HPDE6-E6E7 (cell line): ENCODE results near the gene AK3.
A peak's percentile ranks its signal among the peaks of the same experiment; 100 is the strongest.

Experiments used
- DNase-seq: peaks from one replicate; pipeline ENCODE4 v3.0.0; 2011; ENCODE audit warnings: missing footprints; ENCODE audit errors: extremely low spot score

The AK3 gene

GRCh38 chr9:4706021-4706420 is 35.0 kb downstream of the AK3 start:
- no peak for DNase-seq

- DNase-seq = no peak
Observed at GRCh38 chr9:4704129-4704528, 36.9 kb downstream of the AK3 start.

GRCh38 chr9:4701526-4701925 is 39.5 kb downstream of the AK3 start:
- DNase-seq = no peak

GRCh38 chr9:4700932-4701331 is 40.1 kb downstream of the AK3 start:
- DNase-seq = no peak

- DNase-seq = no peak
Observed at GRCh38 chr9:4700091-4700490, 40.9 kb downstream of the AK3 start.

GRCh38 chr9:4691795-4692194 is 49.2 kb downstream of the AK3 start:
- DNase-seq = no peak

- DNase-seq = no peak
Observed at GRCh38 chr9:4690144-4690543, 50.9 kb downstream of the AK3 start.

GRCh38 chr9:4689687-4690104 is 51.3 kb downstream of the AK3 start:
- DNase-seq = no peak

GRCh38 chr9:4689021-4689420 is 52.0 kb downstream of the AK3 start:
- no peak for DNase-seq

- no peak for DNase-seq
Observed at GRCh38 chr9:4686584-4686983, 54.4 kb downstream of the AK3 start.

- no peak for DNase-seq
Observed at GRCh38 chr9:4686112-4686511, 54.9 kb downstream of the AK3 start.

- no peak for DNase-seq
Observed at GRCh38 chr9:4684820-4685219, 56.2 kb downstream of the AK3 start.

GRCh38 chr9:4680750-4681149 is 60.3 kb downstream of the AK3 start:
- no peak for DNase-seq

GRCh38 chr9:4680173-4680525 is 60.9 kb downstream of the AK3 start:
- DNase-seq = no peak

GRCh38 chr9:4679268-4680172 is 61.5 kb downstream of the AK3 start, which contains the start of gene CDC37L1:
TSS of gene CDC37L1 (plus strand) at chr9:4679569. CDS start at chr9:4679768, 199 bp downstream.
- DNase-seq = peak; percentile 93

GRCh38 chr9:4678679-4679267 is 62.2 kb downstream of the AK3 start:
- no peak for DNase-seq

- no peak for DNase-seq
Observed at GRCh38 chr9:4677392-4677791, 63.6 kb downstream of the AK3 start.

- no peak for DNase-seq
Observed at GRCh38 chr9:4674783-4675182, 66.2 kb downstream of the AK3 start.

GRCh38 chr9:4671737-4672136 is 69.3 kb downstream of the AK3 start:
- no peak for DNase-seq

- DNase-seq = no peak
Observed at GRCh38 chr9:4670591-4670990, 70.4 kb downstream of the AK3 start.

GRCh38 chr9:4669890-4670289 is 71.1 kb downstream of the AK3 start:
- DNase-seq = no peak

- no peak for DNase-seq
Observed at GRCh38 chr9:4668604-4669003, 72.4 kb downstream of the AK3 start.

- DNase-seq = no peak
Observed at GRCh38 chr9:4667681-4668080, 73.3 kb downstream of the AK3 start.
